GM06990 (cell line): ENCODE measurements around the gene LGALS9.
"Not testable (repeated sequence)": the region's sequence is repeated elsewhere in the genome, so short reads cannot be mapped to it uniquely, and the experiment has no call there.

Source experiments
- DNase-seq: peaks from one replicate; pipeline ENCODE4 v3.0.0-alpha.2; 2011; ENCODE audit not compliant: insufficient read length; ENCODE audit errors: extremely low read depth
- H3K27me3 ChIP-seq: replicated peaks from 2 replicates; pipeline ENCODE4 v1.6.0; 2011; ENCODE audit warnings: low read length; ENCODE audit not compliant: control insufficient read depth, insufficient read depth
- H3K36me3 ChIP-seq: 2 replicates; pipeline ENCODE4 v1.5.1; 2011; ENCODE audit warnings: low read length; ENCODE audit not compliant: control insufficient read depth, insufficient read depth
- H3K4me3 ChIP-seq: replicated peaks from 2 replicates; pipeline ENCODE4 v1.5.1; 2011; ENCODE audit warnings: low read depth, mild to moderate bottlenecking, control low read depth, low read length
- TF ChIP-seq, protein P1 (sequence below): IDR thresholded peaks from 2 replicates; pipeline ENCODE4 v1.5.1; 2011; ENCODE audit warnings: low read length, control low read depth, mild to moderate bottlenecking, inconsistent platforms; ENCODE audit not compliant: insufficient read depth, poor library complexity, severe bottlenecking

Gene LGALS9

DNA sequence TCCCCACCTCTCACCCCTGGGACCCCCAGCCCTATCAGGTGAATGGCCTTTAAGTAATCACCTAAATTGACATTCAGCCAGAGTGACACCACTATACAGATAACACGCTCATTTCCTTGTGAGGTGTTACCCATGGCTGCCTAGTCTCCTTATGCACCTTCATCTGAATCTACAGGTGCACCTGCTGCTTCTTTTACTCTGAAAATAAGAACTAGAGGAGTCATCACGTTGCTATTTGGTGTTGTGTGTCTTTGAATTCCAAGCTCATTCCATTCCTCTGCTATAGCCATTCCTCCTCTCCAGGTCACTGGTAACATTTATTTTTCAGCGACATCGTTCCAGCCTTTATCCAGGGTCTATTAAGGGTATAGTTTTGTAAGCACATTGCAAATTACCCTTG is 9.8 kb downstream of the LGALS9 start:
- Histone ChIP-seq H3K27me3 (no peaks in the 10 kb centered on the region), H3K36me3 (peaks cover 22% of the 10 kb centered on the region), H3K4me3 (no peak overlapping the region)
- DNase-seq, result no peak
- TF ChIP-seq, protein P1, sequence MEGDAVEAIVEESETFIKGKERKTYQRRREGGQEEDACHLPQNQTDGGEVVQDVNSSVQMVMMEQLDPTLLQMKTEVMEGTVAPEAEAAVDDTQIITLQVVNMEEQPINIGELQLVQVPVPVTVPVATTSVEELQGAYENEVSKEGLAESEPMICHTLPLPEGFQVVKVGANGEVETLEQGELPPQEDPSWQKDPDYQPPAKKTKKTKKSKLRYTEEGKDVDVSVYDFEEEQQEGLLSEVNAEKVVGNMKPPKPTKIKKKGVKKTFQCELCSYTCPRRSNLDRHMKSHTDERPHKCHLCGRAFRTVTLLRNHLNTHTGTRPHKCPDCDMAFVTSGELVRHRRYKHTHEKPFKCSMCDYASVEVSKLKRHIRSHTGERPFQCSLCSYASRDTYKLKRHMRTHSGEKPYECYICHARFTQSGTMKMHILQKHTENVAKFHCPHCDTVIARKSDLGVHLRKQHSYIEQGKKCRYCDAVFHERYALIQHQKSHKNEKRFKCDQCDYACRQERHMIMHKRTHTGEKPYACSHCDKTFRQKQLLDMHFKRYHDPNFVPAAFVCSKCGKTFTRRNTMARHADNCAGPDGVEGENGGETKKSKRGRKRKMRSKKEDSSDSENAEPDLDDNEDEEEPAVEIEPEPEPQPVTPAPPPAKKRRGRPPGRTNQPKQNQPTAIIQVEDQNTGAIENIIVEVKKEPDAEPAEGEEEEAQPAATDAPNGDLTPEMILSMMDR, result no peak

DNA sequence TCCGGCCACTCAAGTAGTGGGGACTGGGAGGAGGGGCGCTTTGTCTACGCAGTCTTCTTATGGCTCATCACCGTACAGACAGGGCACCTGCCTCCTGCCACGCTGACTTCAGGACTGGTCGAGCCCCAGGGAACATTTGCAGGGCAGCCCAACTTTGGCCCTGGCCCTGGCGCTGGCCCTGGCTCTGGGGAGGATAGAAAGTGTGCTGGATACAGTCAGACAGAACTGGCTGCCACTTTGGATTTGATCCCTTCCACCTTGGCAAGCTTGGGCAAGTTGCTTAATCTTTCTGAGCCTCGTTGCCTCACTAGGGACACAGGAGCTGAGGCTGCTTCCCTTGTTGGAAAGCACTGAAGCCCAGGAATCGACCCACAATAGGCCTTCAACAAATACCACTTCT is 13.6 kb downstream of the LGALS9 start:
- DNase-seq, result no peak
- Histone ChIP-seq H3K36me3 (peaks cover 34% of the 10 kb centered on the region), H3K27me3 (no peaks in the 10 kb centered on the region), H3K4me3 (no peak overlapping the region)
- TF ChIP-seq, protein P1, result no peak

DNA sequence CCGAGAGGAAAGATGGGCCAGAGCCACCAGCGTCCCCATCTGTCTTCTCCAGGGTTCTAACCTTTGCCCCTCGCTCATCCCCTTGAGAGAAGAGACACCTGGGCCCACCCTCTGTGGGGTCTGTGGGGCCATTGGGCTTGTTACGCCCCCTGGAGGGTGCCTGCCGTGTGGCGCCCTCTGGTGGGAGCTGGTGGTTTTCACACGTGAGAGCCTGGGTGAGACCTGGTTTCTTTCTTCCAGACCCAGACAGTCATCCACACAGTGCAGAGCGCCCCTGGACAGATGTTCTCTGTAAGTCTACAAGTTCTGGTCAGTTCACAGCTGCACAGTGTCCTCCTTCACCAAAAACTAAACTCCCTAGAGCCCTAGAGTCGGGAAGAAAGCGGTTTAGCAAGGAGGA is 14.6 kb downstream of the LGALS9 start:
- not testable (repeated sequence) for H3K27me3 ChIP-seq, DNase-seq, H3K4me3 ChIP-seq
- peaks cover 34% of the 10 kb centered on the region for H3K36me3 ChIP-seq

DNA sequence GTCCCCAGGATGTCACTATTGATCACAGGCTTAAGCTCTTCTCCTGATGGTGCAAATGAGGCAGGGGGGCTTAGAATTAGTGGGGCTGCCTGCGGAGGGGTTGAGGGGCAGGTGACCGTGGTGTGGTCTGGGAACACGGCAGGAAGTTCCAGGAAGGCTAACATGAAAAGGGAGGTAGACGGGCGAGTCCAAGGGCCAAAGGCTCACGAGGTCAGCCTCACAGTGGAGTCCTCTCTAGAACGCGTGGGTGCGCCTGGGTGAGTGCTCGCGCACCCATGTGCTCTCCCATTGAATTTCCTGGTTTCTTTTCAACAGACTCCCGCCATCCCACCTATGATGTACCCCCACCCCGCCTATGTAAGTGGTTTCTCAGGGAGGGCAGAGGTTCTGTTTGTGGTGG is 15.2 kb downstream of the LGALS9 start:
- no peak overlapping the region for H3K4me3 ChIP-seq
- TF ChIP-seq, protein P1, result no peak
- DNase-seq, result no peak
- no peaks in the 10 kb centered on the region for H3K27me3 ChIP-seq
- peaks cover 29% of the 10 kb centered on the region for H3K36me3 ChIP-seq

DNA sequence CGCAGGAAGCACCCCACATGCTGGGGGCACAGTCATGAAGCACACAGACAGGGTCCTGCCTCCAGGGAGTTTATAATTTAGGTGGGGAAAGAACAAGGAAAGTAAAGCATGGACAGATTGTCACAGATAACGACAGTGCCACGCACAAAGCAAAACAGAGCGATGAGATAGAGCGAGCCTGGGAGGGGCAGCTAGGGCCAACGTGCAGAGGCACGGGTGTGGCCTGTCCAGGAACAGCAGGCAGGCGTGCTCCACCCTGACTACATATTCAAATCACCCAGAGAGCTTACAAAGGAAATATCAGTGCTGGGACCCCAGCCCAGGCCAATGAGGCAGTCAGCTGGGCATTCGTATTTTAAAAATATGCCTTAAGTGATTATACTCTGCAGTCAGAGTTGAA is 16.8 kb downstream of the LGALS9 start:
- TF ChIP-seq, protein P1, result no peak
- no peak for DNase-seq
- Histone ChIP-seq H3K36me3 (peaks cover 24% of the 10 kb centered on the region), H3K4me3 (no peak overlapping the region), H3K27me3 (no peaks in the 10 kb centered on the region)

DNA sequence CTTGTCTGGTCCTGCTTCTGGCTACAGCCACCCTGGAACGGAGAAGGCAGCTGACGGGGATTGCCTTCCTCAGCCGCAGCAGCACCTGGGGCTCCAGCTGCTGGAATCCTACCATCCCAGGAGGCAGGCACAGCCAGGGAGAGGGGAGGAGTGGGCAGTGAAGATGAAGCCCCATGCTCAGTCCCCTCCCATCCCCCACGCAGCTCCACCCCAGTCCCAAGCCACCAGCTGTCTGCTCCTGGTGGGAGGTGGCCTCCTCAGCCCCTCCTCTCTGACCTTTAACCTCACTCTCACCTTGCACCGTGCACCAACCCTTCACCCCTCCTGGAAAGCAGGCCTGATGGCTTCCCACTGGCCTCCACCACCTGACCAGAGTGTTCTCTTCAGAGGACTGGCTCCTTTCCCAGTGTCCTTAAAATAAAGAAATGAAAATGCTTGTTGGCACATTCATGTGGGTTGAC is 18.2 kb downstream of the LGALS9 start:
- not testable (repeated sequence) for DNase-seq, H3K4me3 ChIP-seq, H3K27me3 ChIP-seq
- peaks cover 23% of the 10 kb centered on the region for H3K36me3 ChIP-seq

DNA sequence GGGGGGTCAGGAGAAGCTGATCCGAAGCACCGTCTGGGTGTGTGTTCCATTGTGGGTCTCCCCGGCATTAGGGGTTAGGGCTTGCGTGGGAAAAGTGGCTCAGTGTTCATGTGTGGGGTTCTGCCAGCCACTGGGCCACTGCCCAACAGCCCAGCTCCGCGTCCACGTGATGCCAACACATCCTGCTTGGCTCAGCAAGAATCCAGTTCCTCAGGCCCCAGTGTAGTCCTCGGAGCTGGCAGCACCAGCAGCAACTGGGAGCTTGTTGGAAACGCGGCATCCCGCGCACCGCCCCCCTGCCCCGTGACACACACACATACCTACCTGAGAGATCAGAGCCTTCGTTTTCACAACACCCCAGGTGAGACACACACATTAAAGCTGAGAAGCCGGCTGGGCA is 18.9 kb downstream of the LGALS9 start:
- TF ChIP-seq, protein P1, result no peak
- no peak for DNase-seq
- Histone ChIP-seq H3K4me3 (no peak overlapping the region), H3K27me3 (no peaks in the 10 kb centered on the region), H3K36me3 (peaks cover 21% of the 10 kb centered on the region)
